Fibroblast of villous mesenchyme (primary cell): ENCODE measurements around the gene OR10AD1. TPM values are rescaled to one million over a fixed set of nuclear protein-coding genes. Genes with fewer than 3 reads are reported as not detected.
A peak's percentile ranks its signal among the peaks of the same experiment; 100 is the strongest.
"Not testable (repeated sequence)": the region's sequence is repeated elsewhere in the genome, so short reads cannot be mapped to it uniquely, and the experiment has no call there.

Experiments used
- DNase-seq: peaks from one replicate; pipeline ENCODE4 v3.0.0-alpha.2; 2010; ENCODE audit warnings: low read depth
- H3K4me3 ChIP-seq: 2 replicates; pipeline ENCODE4 v1.5.1; 2011; ENCODE audit warnings: low read depth, mild to moderate bottlenecking, low read length
- total RNA-seq: library from RNA; depleted of rRNA; stranded (reverse); fragments of >200 nt; gene quantifications from 2 replicates; pipeline ENCODE4 v1.2.3, GENCODE V29; 2012
- TF ChIP-seq, protein P1 (sequence below): IDR thresholded peaks from 2 replicates; pipeline ENCODE4 v1.5.1; 2012; ENCODE audit warnings: low read depth, mild to moderate bottlenecking, low read length; ENCODE audit not compliant: insufficient read depth

The OR10AD1 gene
- total RNA-seq, 1 donor: not detected

DNA sequence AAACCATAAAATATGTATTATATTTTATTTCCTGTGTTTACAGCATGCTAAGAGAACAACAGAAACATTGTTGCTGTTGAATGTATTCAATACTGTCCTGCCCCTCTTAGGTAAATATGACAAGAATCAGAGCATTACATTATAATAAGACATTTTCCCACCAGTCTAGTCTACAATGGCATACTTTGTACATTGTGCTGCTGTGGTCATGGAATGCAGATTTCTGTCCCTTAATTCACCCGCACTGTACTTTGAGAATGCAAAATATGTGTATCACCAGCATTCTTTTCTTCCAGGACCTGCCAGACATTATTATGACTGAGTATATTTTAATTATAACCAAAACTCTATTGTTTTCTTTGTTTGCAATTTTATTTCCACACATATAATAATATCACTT is 16.5 kb upstream of the OR10AD1 start:
- no peak overlapping the region for H3K4me3 ChIP-seq
- no peak for DNase-seq
- TF ChIP-seq, protein P1, sequence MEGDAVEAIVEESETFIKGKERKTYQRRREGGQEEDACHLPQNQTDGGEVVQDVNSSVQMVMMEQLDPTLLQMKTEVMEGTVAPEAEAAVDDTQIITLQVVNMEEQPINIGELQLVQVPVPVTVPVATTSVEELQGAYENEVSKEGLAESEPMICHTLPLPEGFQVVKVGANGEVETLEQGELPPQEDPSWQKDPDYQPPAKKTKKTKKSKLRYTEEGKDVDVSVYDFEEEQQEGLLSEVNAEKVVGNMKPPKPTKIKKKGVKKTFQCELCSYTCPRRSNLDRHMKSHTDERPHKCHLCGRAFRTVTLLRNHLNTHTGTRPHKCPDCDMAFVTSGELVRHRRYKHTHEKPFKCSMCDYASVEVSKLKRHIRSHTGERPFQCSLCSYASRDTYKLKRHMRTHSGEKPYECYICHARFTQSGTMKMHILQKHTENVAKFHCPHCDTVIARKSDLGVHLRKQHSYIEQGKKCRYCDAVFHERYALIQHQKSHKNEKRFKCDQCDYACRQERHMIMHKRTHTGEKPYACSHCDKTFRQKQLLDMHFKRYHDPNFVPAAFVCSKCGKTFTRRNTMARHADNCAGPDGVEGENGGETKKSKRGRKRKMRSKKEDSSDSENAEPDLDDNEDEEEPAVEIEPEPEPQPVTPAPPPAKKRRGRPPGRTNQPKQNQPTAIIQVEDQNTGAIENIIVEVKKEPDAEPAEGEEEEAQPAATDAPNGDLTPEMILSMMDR: no peak

DNA sequence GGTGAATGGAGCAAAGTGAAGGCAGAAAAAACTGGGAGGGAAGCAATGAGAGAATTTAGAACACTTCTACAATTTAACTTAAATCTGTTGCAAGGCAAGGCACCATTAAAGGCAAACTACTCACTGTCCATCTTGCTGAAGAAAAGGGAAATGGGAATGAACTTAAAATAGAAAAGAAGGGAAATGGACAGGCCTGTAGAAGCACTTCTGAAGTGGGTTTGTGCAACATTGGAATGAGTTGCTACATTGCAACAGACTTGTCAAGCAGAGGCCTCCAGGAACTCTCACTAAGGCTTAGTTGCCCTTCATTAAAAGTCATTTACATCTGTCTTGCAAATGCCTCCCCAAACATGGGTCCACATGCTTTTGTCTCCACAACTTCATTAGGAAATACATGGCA is 13.7 kb upstream of the OR10AD1 start:
- no peak overlapping the region for H3K4me3 ChIP-seq
- DNase-seq: peak; percentile 22
- TF ChIP-seq, protein P1: no peak

DNA sequence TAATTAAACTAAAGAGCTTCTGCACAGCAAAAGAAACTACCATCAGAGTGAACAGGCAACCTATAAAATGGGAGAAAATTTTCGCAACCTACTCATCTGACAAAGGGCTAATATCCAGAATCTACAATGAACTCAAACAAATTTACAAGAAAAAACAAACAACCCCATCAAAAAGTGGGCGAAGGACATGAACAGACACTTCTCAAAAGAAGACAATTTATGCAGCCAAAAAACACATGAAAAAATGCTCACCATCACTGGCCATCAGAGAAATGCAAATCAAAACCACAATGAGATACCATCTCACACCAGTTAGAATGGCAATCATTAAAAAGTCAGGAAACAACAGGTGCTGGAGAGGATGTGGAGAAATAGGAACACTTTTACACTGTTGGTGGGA is 6.4 kb upstream of the OR10AD1 start:
- H3K4me3 ChIP-seq, DNase-seq: not testable (repeated sequence)

DNA sequence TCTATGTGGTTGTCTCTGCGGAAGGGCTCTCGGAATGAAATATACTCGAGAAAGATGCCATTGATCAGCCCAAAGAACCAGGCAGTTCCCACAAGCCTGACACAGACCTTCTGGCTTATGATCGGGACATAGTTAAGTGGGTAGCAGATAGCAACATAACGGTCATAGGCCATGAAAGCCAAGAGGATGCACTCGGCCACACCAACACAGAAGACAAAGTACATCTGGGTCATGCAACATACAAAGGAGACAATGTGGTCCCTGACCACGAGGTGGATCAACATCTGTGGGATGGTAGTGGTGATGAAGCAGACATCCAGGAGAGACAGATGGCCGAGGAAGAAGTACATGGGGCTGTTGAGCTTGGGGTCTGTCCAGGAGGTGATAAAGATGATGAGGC is 326 bp downstream of the OR10AD1 start:
- no peak for DNase-seq
- TF ChIP-seq, protein P1: no peak
- no peak overlapping the region for H3K4me3 ChIP-seq

DNA sequence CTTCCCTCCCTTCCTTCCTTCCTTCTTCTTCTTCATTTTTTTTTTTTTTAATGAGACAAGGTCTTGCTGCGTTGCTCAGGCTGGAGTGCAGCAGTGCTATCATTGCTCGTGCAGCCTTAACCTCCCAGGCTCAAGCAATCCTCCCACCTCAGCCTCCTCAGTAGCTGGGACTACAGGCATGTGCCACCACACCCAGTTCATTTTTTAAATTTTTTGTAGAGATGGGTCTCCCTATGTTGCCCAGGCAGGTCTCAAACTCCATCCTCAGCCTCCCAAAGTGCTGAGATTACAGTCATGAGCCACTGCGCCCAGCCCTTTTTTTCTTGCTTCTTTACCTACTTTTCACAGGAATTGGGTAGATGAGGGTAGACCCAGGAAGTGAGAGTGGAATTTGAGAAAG is 1.6 kb downstream of the OR10AD1 start:
- no peak for DNase-seq
- TF ChIP-seq, protein P1: no peak
- H3K4me3 ChIP-seq: no peak overlapping the region

DNA sequence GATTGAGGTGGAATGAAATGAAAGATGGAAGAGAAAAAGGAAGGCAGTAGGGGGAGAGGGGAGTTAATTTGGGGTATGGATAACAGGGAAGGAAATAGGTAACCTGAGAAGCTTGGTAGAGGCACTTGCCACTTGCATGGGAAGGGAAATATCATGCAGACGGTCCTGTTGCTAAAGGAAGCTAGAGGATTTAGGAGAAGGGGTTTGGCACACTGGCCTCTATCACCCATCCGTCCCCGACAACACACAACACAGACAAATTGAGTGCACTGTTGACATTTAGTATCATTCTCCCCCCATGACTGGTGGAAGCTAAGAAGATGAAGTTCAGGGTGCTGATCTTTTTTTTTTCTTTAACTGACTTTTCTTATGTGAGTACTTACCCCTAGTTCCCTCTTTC is 2.0 kb downstream of the OR10AD1 start:
- TF ChIP-seq, protein P1: no peak
- H3K4me3 ChIP-seq: no peak overlapping the region
- DNase-seq: no peak

DNA sequence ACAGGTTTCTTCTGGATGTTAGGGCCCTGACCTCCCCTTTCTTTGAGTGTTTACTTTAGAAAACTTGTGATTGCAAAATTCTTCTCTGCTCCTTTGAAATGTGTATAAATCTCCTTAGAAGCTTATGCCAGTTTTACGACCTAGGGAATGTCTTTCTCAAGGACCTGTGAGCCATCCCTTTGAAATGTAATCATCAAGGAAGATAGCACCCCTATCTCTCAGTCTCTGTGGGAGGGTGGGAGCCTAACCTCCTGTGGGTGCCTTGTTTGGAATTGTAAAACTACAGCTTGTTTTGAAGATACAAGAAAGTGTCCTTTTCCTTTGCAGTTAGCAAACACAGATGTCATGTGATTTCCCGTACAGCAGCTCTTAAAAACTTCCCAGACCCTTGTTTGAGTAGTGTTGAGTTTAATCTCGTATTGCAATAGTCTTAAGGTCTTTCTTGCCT is 3.3 kb downstream of the OR10AD1 start:
- DNase-seq: peak; percentile 100
- H3K4me3 ChIP-seq: no peak overlapping the region
- TF ChIP-seq, protein P1: no peak
